Amygdala (tissue), 56 donors: ENCODE data around the gene TMEM217.

ENCODE experiments used
- DNase-seq, 56 donors: peaks; one replicate each; lab custom pipeline; 2025; lab: John Stamatoyannopoulos, UW

The TMEM217 gene

DNA sequence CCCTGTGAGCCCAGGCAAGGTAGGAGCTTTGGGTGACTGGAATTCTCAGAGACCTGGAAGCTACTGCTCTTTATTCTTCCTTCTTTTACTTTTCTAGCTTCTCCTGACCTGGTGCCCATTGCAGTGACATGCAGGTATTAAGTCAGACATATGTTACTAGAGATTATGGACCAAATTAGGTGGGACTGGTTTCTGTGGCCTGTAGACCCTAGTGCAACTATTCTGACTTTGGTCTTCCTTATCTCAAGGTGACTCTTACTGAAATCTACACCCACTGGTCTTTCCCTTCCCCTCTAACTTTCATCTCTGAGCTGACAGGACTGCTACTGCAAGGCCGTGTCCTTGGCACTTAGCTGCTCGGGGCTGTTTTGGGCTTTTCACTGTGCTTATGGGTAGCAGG, 24.4 kb upstream of the TMEM217 start:
- DNase-seq: no peak

DNA sequence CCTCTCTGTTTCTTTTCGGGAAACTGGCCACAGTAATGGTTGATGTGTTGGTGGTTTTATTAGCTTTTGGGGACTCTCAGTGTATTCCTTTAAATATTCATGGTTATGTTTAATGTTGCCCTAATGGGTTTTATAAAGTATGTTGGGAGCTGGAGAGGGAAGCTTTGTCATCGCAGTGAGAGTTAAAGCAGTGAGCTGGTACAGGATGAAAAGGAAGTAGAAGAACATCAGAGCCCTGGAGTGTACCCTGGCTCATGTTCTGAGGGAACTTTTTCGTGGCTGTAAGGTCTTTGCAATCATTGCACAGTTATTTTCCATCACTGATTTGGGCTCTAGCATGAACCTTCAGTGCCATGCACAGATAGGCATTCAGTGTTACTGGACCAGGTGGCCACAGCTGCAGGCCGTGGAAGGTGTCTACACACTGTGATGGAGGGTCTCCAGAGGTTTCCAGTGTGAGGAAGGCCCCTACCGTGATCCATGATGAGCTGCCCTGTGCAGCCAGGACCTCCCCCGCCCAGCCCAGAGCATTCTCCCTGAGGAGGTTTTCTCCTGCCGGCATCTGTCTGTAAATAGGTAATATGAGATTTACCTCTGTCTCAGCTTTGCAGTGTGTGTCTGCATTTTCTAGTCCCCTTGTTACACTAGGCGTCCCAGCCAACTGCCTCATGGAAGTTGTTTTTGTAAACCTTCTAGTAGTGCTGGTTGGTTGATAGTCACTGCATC, 22.4 kb upstream of the TMEM217 start:
- DNase-seq: no peak

DNA sequence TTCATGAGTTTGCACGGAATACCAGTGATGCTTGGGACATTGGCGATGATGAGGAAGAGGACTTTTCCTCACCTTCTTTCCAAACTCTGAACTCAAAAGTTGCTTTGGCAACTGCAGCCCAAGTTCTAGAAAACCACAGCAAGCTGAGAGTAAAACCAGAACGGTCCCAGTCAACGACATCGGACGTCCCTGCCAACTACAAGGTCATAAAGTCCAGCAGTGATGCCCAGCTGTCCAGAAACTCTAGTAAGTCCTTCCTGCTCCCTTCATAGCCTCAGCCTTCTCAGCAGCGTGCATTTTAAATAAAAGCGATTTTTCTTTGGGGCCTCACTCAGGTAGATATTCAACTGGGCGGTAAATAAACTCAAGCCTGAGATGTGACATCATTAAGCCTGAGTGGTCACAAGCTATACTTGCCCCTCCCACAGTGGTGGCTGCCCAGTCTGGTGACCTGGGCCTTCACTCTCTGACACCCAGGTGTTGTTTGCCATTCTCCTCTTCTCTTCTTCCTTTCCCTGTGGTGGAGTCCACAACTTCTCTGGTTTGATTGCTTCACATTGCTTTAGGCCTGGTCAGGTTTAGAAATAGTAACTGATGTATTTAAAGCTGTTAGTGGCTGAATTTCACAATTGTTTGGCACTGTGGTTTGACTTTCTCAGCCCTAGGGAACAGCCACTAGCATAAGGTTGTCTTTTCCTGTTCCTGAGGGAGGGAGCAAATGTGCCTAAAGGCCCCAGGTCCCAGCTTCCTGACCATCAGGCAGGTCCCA, 21.6 kb upstream of the TMEM217 start:
- no peak for DNase-seq

DNA sequence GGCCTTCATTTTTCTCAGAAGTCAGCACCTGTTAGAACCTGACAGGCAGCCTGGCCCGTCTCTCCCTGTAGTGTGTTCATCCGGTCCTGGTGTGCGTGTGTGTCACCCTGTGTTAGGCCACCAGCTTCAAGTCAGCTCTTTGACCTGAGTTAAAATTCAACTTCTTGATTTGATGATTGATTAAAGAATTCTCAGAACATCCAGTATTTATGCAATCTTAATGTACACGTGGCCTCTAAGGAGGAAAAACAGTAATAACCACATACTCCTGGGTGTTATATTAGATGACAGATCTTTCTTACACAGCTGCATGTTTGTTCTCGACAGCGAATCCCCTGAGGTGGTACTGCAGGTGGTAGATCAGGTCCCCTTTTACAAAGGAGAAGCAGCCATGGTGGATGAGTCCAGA, 19.1 kb upstream of the TMEM217 start:
- DNase-seq: no peak

DNA sequence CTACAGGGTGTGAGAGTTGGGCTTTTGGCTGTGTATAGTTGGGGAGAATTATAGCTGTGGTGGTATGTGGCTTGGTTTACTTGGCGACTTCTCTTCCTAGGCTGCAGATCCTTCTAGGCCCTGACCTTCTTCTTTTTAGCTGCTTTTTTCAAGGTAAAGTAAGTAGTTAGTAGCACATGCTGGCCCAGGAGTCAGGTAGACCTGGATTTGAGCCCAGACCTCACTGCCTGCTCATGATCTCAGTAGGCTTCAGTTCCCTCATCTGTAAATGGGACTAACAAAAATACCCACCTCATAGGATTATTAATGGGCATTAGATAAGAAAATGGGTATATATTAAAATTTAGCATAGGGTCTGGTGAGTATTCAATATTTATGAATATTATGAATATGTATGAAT, 17.4 kb upstream of the TMEM217 start:
- no peak for DNase-seq

DNA sequence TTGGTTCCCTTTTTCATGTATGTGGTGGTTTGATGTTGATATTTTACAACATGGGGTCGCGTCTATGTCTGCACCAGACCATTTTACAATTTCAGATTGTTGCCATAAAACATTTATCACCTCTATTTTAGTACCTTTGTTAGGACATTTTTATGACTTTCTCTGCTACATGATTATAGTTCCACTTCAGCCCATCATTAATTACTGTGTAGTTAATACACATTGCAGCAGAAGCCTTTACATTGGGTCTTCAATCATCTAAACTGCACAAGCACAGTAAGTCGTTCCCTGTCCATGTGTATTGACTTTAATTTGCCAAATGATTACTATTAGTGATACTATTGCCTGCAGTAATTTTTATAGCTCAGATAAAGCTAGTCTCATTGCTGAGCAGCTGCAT, 15.7 kb upstream of the TMEM217 start:
- DNase-seq: no peak

DNA sequence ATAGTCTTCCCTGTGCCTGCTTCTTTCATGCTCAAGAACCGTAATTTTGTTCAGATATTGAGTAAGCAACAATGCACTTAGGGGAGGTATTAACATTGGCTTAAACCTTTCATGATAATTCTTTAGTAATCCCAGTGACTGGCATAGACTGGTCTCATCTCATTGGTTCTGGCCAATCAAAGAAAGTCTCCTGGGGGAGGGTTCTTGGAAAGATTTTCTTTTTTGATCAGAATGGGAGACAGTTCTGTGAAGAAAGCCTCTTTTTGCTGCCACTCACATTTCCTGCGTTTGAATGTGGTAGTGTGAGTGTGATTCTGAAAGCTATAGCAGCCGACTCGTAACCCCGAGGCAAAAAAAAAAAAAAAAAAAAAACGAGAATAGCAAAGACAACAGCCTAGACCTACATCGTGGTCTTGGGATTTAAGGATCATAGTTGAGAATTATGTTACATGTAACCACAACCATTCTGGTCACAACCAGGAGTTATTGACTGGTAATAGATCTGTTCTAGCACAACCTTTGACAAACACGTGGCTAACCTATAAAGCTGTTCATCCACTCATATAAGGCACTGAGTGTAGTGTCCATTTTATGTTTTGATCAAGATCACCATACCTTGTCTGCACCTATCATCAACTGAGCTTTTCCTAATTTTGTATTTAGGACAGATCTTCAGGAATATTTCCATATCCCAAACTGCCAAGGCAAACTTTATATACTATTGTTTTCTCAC, 15.1 kb upstream of the TMEM217 start:
- no peak for DNase-seq

DNA sequence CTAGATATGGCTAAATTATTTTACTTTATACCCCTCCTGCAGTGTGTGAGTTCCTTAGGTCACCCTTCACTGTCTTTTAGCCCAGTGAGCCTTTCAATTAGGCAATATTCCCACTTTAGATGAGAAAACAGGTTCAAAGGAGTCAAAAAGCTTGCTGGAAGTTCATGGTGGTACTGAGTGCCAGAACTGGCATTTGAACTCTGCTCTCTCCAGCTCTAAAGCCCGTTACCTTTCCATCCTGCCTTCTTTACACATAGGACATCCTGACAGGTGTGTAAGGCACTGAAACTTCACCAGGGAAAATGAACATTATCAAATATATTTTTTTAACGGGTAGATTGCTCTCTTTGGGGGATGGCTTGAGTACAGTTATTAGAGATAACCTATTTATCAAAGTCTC, 11.2 kb upstream of the TMEM217 start:
- DNase-seq: no peak

DNA sequence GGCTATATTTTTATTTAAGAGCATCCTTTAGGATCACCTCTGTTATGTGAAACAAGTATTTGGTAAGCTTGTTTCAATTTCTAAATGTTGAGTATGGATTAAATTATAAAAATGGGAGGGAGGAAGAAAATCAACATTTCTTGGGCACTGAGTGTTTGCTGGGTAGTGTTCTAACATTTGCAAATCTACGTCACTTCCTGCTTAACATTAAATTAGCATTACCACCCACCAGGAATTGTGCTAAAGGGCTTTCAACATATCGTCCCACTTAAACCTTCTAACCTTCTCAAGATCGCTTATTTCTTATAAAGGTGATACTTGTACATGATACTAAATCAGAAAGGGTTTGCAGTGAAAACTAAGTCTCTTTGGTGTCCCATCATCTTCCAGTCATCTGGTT, 7.9 kb upstream of the TMEM217 start:
- DNase-seq: no peak

DNA sequence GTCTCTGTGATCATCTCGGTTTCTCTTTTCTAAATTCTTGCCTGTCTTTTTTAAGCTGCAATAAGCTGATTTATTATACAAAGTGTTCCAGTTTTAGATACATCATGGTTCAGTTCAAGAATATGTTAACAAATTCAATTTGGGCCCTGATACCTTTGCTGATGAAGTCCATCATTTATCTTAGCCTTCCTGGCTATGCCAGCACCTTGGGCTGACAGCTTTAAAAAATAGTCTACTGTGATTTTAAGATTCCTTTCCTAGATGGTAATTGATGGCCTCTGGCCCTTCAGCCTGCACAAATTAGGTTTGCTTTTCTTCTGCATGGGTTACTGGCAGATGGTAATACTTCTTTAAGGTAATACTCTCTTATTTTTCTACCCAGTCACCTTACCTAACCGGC, 7.1 kb upstream of the TMEM217 start:
- no peak for DNase-seq

DNA sequence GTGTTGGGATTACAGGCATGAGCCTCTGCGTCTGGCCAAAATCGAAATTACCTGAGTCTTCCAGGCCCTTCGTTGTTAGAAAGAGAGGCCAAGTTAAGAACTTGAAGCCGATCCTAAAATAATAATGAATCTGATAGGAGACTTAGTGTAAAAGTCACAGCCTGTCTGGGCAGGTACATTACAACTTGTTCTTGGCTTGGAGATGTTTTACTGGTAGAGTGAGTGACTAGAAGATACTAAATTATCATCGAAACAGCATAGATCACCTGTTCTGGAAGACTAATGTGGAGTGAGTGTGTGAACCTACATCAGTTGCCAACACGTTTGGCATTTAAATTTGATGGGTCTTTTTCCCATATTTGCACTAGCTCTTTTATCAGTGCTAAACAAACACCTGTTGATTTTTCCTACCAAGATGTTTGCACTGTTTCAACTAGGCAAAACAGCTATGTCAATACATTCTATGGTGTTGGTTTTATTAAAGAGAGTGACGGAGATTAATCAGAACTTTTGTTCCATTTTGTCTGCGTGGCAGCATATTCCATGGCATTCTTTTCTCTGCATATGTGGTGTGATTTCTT, 4.6 kb upstream of the TMEM217 start:
- no peak for DNase-seq

DNA sequence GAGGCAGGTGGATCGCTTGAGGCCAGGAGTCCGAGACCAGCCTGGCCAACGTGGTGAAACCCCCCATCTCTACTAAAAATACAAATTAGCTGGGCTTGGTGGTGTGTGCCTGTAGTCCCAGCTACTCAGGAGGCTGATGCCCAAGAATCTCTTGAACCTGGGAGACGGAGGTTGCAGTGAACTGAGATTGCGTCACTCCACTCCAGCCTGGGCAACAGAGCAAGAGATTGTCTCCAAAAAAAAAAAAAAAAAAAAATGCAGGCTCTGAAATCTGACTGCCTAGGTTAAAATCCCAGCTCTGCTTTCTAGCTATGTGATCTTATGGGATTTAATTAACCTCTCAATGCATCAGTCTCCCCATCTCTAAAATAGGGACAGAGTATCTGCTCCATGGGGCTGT, 3.3 kb upstream of the TMEM217 start:
- no peak for DNase-seq

DNA sequence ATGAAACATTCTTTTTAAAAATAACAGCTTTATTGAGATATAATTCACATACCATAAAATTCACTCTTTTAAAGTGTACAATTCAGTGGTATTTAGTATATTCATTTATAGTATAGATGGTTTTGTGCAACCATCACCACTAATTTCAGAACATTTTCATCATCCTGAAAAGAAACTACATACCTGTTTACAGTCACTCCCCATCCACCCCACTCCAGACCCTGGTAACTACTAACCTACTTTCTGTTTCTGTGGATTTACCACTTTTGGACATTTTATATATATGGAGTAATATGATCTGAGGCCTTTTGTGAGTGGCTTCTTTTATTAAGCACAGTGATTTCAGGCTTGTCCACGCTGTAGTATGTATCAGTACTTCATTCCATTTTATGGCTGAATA, 2.5 kb upstream of the TMEM217 start:
- no peak for DNase-seq

DNA sequence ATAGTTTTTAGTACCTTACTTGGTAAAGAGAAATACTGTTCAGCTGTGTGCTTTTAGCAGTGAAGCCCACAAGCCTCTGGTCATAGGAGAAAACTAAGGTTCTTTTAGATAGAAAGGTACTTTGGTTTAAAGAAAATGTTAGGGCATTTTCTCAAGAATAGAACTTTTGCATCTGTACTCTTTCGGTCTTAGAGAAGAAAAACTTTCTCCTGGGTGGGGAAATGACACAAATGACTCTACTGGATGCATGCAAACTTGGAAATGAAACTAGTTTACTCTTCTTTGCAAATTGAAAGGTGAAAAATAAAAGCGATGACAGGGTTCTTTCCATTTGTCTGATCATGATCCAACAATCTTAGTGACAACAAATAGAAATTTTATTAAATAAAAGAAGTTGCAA, 2.1 kb upstream of the TMEM217 start:
- DNase-seq: no peak

DNA sequence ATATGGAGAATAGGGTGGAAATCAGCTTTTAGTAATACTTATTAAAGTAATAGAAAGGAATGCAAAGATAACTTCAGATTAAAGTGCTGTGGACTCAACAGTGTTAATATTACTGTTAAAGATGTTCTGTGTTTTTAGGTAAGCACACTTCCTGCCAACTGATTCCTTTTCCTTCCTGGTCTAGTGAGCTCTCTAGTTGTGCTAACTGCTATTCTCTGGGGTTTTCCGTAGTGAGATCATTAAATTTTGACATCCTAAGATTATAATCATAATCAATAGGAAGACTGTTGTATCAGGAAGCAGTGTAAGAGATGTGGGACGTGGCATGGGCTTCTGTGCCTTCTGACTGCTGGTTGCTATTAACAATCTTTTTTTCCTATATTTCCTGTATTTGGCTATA, 1.2 kb upstream of the TMEM217 start:
- no peak for DNase-seq

DNA sequence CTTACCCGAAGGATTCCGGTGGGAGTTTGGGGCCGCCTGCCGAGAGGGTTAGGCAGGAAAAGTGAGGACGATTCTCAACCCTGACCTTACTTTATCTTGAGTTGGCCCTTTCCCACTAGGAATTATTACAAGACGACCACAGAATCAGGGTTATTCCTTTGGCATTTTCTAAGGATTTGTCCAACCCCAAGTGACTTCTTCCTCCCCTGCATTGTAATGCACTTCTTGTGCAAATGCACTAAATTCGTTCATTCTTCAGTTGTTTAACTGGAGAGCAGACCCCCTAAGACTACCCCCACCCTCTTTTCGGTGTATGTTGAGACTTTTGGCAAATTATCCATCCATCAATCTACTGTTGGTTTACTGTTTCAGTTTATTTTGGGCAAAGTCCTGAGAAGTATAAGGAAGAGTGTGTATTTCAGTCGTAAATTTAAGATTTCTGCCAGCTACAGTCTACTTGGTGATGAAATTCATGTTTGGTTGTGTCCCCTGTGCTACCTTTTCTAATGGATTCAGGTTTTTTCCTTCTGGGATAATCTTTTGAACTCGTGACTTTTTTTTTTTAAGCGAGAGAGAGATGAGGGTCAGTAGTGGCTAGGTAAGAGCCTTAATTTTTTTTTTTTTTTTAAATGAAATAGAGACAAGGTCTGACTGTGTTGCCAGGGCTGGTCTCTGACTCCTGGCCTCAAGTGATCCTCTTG, 611 bp upstream of the TMEM217 start:
- DNase-seq: no peak

DNA sequence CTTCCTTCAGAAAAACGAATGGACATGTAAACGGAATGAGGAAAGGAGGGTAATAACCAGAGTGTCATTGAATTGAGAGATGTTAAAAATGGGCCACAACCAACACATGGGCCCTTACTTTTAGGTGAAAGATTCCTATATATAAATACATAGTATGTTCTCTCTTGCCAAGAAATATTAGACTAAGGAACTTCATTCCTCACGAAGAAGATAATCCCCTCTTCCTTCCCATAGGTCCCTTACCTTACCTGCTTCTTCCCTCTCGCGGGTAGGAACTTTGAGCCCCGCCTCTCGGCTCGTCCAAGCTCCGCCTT, 667 bp downstream of the TMEM217 start:
- DNase-seq: no peak

DNA sequence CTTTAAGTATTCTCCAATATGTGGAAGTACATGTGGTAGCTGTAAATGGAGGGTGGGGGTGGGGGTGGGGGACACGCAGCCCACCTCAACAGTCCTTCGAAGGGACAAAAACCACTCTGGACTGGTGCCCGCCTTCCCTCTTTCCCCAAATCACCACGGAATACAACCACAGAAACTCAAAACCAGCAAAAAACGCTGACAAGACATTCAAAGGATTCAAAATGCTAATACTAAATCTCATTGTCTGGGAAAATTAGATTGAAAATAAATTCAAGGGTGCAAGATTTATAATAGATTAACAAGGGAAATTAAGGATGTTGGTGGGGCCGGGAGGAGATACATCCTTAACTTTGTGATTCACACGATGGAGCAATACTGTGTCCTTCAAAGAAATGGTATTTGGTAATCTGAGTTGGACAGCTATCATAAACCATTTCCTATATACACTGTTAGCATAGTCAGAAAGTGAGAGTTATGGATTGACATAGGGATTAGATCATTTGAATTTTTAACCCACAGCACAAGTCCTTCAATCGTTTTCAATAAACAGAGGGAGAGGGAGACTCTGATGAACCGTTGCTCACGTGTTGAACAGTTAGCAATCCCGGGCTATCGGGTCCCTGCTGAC, 1.1 kb downstream of the TMEM217 start:
- DNase-seq: no peak

DNA sequence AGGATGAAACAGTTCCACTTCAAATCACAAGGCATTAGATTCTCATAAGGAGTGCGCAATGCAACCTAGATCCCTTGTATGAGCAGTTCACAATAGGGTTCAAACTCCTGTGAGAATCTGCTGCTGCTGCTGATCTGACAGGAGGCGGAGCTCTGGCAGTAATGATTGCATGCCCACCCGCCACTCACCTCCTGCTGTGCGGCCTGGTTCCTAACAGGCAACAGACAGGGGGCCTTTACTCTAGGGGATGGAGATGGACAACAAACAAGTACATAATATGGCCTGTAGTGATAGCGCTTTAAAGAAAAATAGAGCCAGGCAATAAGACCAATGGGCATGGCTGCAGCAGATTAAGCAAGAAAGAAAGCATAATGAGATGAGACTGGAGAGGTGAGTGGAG, 3.1 kb downstream of the TMEM217 start:
- no peak for DNase-seq

DNA sequence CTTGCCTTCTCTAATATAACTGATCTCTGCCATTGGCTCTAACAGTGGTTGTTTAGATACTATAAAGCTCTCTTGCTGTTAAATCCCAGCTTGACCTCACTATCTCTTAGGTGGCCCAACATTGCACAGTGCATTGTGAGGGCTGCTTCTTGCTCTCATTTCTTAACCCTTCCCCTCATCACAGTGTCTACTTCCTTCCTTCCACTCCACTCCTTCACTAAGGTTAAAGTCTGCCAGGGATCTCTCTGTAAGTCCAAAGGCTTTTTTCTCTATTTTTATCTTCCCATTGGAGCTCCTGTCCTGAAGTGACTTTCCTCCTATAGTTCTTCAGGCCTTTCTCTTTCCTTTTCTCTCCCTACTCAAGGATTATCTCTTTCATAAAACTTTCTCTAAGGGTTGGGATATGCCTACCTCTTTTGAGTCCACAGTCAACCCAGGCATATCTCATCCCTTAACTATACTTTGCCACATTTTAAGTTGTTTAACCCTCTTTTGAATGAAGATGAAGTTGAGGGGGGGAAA, 4.4 kb downstream of the TMEM217 start:
- DNase-seq: no peak
